ENCODE results near the gene ZAP70. TPM values are rescaled to one million over a fixed set of nuclear protein-coding genes. Genes with fewer than 3 reads are reported as not detected.

Gene ZAP70
- polyA plus RNA-seq, 1 donor (not counting 4 experiments of a cell fraction or from before 2014, with no cell fraction given): 1.6 TPM

- DNase-seq (ENCODE audit: low read depth, low spot score) (no peak), FAIRE-seq (no peak)
- no peak overlapping the region for H3K27ac ChIP-seq (ENCODE audit: control insufficient read depth, insufficient read depth, low read length)
- TF ChIP-seq, protein P1, sequence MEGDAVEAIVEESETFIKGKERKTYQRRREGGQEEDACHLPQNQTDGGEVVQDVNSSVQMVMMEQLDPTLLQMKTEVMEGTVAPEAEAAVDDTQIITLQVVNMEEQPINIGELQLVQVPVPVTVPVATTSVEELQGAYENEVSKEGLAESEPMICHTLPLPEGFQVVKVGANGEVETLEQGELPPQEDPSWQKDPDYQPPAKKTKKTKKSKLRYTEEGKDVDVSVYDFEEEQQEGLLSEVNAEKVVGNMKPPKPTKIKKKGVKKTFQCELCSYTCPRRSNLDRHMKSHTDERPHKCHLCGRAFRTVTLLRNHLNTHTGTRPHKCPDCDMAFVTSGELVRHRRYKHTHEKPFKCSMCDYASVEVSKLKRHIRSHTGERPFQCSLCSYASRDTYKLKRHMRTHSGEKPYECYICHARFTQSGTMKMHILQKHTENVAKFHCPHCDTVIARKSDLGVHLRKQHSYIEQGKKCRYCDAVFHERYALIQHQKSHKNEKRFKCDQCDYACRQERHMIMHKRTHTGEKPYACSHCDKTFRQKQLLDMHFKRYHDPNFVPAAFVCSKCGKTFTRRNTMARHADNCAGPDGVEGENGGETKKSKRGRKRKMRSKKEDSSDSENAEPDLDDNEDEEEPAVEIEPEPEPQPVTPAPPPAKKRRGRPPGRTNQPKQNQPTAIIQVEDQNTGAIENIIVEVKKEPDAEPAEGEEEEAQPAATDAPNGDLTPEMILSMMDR (optimal IDR thresholded peaks at IDR 0.05 in 1 of 3, IDR thresholded peaks at IDR 0.05 in 1 of 3, conservative IDR thresholded peaks at IDR 0.05 in 1 of 3; ENCODE audit: extremely low read depth in 1 of 3, insufficient read depth in 2 of 3, low read length in 3 of 3): no peak
- TF ChIP-seq EZH2 (IDR thresholded peaks at IDR 0.05; ENCODE audit: low read length): no peak
- no peaks in the 10 kb centered on the region for H4K20me1 ChIP-seq (ENCODE audit: control insufficient read depth, extremely low read depth, insufficient read depth, low read length)
- H3K79me2 ChIP-seq (ENCODE audit: control insufficient read depth, insufficient read depth, low read length): no peaks in the 10 kb centered on the region
- H3K9ac ChIP-seq (ENCODE audit: control insufficient read depth, extremely low read depth, insufficient read depth, low read length): no peak overlapping the region
- no peaks in the 10 kb centered on the region for H3K9me3 ChIP-seq (ENCODE audit: control insufficient read depth, low read depth, low read length)
- dilution Hi-C loops (cut with MboI; ENCODE audit: extremely low pct_ligation_motif_present, low sequenced_read_pairs): no loop called here
- no peak overlapping the region for H3K4me3 ChIP-seq (ENCODE audit: control insufficient read depth in 2 of 3, extremely low read depth in 1 of 3, insufficient read depth in 2 of 3, low read depth in 1 of 3, low read length in 3 of 3)
- H3K4me2 ChIP-seq (ENCODE audit: control insufficient read depth, extremely low read depth, insufficient read depth, low read depth, low read length): no peak overlapping the region
- H3K27me3 ChIP-seq (ENCODE audit: control insufficient read depth, extremely low read depth, insufficient read depth, low read length): no peaks in the 10 kb centered on the region
- H3K36me3 ChIP-seq (ENCODE audit: control insufficient read depth in 2 of 2, extremely low read depth in 1 of 2, insufficient read depth in 2 of 2, low read length in 2 of 2): peaks cover 20 to 26% of the 10 kb centered on the region in 2 experiments
- H3K9me1 ChIP-seq (ENCODE audit: control insufficient read depth, extremely low read depth, insufficient read depth, low read length): no peaks in the 10 kb centered on the region
- no peaks in the 10 kb centered on the region for H3K4me1 ChIP-seq (ENCODE audit: control insufficient read depth, extremely low read depth, insufficient read depth, low read length)
- H2AFZ ChIP-seq (ENCODE audit: control insufficient read depth, low read length): no peak overlapping the region
Measured at GRCh38 chr2:97775074-97775473, 61.7 kb downstream of the ZAP70 start.

DNA sequence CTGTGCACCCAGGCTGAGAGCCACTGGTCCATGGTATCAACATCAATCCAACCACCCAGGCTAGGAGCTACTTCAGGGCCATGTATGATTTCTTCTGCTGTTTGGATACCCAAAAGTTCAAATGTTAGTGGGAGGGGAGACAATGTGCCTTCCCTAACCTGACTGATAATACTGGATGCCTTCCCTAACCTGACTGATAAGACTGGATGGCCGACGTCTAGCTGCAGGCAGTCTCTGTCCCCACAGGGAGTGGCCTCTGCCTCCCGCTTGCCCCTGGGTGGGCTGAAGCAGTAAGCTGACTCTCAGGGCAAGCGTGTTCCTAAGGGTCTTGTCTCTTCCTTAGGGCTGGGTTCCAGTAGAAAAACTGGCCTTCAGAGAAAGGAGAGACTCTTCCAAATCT is 65.8 kb downstream of the ZAP70 start:
- Histone ChIP-seq H3K4me2 (ENCODE audit: control insufficient read depth, extremely low read depth, insufficient read depth, low read depth, low read length) (no peak overlapping the region), H3K27ac (ENCODE audit: control insufficient read depth, insufficient read depth, low read length) (no peak overlapping the region), H3K9ac (ENCODE audit: control insufficient read depth, extremely low read depth, insufficient read depth, low read length) (no peak overlapping the region), H3K79me2 (ENCODE audit: control insufficient read depth, insufficient read depth, low read length) (no peaks in the 10 kb centered on the region), H3K4me1 (ENCODE audit: control insufficient read depth, extremely low read depth, insufficient read depth, low read length) (no peaks in the 10 kb centered on the region), H2AFZ (ENCODE audit: control insufficient read depth, low read length) (no peak overlapping the region), H3K9me3 (ENCODE audit: control insufficient read depth, low read depth, low read length) (no peaks in the 10 kb centered on the region), H3K36me3 (ENCODE audit: control insufficient read depth in 2 of 2, extremely low read depth in 1 of 2, insufficient read depth in 2 of 2, low read length in 2 of 2) (peaks cover 9 to 15% of the 10 kb centered on the region in 2 experiments), H3K4me3 (ENCODE audit: control insufficient read depth in 2 of 3, extremely low read depth in 1 of 3, insufficient read depth in 2 of 3, low read depth in 1 of 3, low read length in 3 of 3) (no peak overlapping the region), H3K27me3 (ENCODE audit: control insufficient read depth, extremely low read depth, insufficient read depth, low read length) (no peaks in the 10 kb centered on the region), H3K9me1 (ENCODE audit: control insufficient read depth, extremely low read depth, insufficient read depth, low read length) (no peaks in the 10 kb centered on the region), H4K20me1 (ENCODE audit: control insufficient read depth, extremely low read depth, insufficient read depth, low read length) (no peaks in the 10 kb centered on the region)
- dilution Hi-C loops (cut with MboI; ENCODE audit: extremely low pct_ligation_motif_present, low sequenced_read_pairs): no loop called here
- no peak for TF ChIP-seq EZH2 (IDR thresholded peaks at IDR 0.05; ENCODE audit: low read length)
- TF ChIP-seq, protein P1 (optimal IDR thresholded peaks at IDR 0.05 in 1 of 3, IDR thresholded peaks at IDR 0.05 in 1 of 3, conservative IDR thresholded peaks at IDR 0.05 in 1 of 3; ENCODE audit: extremely low read depth in 1 of 3, insufficient read depth in 2 of 3, low read length in 3 of 3): no peak
- DNase-seq (ENCODE audit: low read depth, low spot score) (no peak), FAIRE-seq (no peak)

All from keratinocyte (primary cell).